A172 (cell line): ENCODE measurements around the gene HDGF. TPM values are rescaled to one million over a fixed set of nuclear protein-coding genes. Genes with fewer than 3 reads are reported as not detected.
"Not testable (repeated sequence)": the region's sequence is repeated elsewhere in the genome, so short reads cannot be mapped to it uniquely, and the experiment has no call there.

Experiments used
- DNase-seq: peaks from one replicate; pipeline ENCODE4 v3.0.0-alpha.2; 2015; ENCODE audit warnings: low spot score
- total RNA-seq: library from RNA; depleted of rRNA; stranded (reverse); fragments of >200 nt; shearing (Covaris generic); gene quantifications from 2 replicates; pipeline ENCODE4 v1.2.3, GENCODE V29; 2014

Gene HDGF
- total RNA-seq, 1 experiment from 2014 or later: 430 TPM

GRCh38 chr1:156767101-156767878 lies 15.8 kb upstream of the HDGF start, which contains the start of gene PRCC:
PRCC (plus strand) TSS chr1:156767535; CDS start chr1:156767772, 237 bp downstream.
- peak; percentile 99 for DNase-seq

DNA sequence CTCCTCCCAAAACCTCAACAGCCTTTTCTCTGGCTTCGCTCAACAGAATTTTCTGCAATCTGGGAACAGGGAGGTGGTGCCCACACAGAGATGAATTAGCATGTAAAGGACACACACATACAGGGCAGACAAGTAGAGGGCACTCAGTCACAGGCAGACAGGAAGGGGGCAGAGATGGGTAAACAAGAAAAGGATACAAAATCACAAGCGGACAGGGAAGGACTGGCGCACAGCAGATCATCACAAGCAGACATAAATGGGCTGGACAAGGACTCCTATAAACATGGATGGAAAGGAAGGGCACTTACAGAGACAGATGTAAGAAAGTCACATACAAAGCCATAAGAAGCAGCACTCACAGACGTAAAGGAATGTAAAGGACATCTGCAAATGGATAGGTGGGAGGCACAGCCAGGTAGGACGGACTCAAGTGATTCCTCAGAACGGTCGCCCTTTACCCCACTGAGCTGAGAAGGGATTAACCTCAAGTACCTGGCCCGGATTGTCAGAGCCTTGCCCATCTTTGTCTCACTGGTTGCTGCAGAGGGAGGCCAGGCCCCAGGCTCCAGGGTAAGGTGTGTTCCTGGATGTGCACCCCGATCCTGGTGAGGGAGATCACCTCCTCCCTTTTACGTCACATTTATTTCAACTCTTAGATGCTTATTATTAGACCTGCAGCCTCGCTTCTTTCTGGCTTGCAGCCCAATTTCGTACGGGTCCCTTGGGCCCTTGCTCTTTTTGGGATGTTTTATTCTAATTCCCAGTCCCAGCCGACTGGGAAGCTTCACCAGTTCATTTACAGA lies 15.0 kb upstream of the HDGF start:
- DNase-seq: no peak

- no peak for DNase-seq
Measured at GRCh38 chr1:156765666-156766065, 14.2 kb upstream of the HDGF start.

- not testable (repeated sequence) for DNase-seq
Measured at GRCh38 chr1:156765136-156765535, 13.7 kb upstream of the HDGF start.

DNA sequence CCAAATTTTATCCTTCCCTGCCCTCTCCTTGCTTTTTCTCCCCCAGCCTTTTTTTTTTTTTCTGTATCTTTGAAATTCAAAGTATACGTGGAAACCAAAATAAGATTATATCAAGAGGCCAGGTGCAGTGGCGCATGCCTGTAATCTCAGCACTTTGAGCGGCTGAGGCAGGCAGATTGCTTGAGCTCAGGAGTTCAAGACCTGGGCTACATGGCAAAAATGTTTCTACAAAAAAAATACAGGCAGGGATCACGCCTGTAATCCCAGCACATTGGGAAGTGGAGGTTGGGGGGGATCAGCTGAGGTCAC lies 9.3 kb upstream of the HDGF start:
- no peak for DNase-seq

GRCh38 chr1:156760092-156760795 lies 8.8 kb upstream of the HDGF start:
- no peak for DNase-seq

DNA sequence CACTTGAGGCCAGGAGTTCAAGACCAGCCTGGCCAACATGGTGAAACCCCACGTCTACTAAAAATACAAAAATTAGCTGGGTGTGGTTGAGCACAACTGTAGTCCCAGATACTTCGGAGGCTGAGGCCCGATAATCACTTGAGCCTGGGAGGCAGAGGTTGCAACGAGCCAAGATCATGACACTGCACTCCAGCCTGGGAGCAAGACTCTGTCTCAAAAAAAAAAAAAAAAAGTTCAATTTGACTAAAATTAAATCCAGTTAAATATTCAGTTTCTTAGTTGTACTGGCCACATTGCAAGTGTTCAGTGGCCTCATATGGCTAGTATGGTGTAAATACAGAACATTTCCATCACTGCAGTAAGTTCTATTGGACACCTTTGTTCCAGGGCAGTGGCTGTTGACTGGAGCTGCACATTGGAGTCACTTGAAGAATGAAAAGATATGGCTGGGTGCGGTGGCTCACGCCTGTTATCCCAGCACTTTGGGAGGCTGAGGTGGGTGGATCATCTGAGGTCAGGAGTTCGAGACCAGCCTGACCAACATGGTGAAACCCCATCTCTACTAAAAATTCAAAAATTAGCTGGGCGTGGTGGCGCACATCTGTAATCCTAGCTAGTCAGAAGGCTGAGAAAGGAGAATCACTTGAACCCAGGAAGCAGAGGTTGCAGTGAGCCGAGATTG lies 6.2 kb upstream of the HDGF start:
- not testable (repeated sequence) for DNase-seq

- no peak for DNase-seq
Measured at GRCh38 chr1:156756355-156756754, 4.9 kb upstream of the HDGF start.

- no peak for DNase-seq
Measured at GRCh38 chr1:156755527-156755950, 4.1 kb upstream of the HDGF start.

- DNase-seq: no peak
Measured at GRCh38 chr1:156754219-156754618, 2.7 kb upstream of the HDGF start.

GRCh38 chr1:156752843-156753482 lies 1.5 kb upstream of the HDGF start:
- DNase-seq: no peak

- DNase-seq: peak; percentile 84
Measured at GRCh38 chr1:156751757-156752481, 444 bp upstream of the HDGF start.

- DNase-seq: no peak
Measured at GRCh38 chr1:156750711-156751450, 594 bp downstream of the HDGF start.

GRCh38 chr1:156750191-156750672 lies 1.2 kb downstream of the HDGF start:
- DNase-seq: peak; percentile 26

DNA sequence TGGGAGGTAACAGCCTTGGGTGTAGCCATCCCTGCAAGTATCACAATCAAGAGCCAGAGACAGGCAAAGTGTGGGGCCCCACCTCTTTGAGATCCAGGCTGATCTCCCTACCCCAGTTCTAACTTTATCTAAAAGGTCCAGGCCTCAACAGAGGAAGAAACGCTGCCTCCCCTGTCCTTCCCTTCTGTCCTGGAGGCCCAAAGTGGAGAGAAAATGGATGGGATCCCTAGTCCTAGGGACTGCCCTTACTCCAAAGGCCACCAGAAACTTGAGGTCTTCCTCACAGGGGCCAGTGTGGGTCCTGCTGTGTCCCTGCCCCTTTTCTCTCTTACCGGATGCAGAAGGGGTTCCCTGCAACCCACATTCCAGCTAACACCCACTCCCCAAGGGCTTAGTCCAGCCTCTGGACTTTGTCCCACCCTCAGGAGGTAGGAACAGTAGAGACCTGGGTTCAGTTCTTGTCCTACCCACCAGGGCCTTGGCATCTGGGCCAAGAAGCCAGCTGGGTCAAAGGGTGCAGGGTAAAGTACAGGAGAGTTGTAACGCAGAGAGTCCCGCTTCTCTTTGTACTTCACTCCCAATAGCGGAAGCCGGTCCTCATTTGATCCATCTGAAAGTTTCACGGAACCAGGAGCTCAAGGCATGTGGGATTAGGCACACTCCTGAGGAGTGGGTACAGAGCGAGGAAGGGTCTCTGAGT lies 1.9 kb downstream of the HDGF start:
- no peak for DNase-seq

DNA sequence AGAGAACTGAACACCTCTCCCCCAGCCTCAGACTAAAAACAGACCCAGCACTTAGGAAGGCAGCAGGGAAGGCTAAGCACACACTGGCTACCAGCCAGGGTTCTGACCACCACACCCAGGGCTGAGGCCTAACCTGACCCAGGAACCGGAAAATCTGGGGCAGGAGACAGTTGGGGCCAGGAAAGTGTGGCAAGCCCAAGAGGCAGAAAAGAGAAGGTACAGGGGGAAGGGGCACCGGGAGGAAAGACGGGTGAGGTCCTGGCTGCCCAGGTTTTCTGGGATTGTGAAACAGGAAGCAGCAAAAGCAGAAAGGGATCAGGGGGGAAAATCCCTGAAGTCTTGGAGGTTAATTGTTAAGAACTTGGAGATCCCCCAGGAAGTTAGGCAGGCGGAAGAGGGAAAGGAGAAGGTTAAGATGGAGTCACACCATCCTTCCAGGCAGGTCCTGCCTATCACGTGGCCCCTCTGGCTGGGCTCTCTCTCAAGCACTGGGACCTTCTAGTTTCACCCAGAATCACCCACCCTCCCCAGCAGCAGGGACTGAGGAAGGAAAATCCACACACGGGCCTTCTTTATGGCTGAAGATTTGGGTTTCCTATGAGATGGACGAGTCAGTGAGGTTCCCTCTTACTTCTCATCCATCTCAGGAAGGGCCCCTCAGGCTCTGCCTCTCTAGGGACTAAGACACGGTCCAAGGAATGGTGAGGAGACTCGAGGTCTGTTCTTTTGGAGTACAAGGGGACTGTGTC lies 2.6 kb downstream of the HDGF start:
- DNase-seq: peak; percentile 76

DNA sequence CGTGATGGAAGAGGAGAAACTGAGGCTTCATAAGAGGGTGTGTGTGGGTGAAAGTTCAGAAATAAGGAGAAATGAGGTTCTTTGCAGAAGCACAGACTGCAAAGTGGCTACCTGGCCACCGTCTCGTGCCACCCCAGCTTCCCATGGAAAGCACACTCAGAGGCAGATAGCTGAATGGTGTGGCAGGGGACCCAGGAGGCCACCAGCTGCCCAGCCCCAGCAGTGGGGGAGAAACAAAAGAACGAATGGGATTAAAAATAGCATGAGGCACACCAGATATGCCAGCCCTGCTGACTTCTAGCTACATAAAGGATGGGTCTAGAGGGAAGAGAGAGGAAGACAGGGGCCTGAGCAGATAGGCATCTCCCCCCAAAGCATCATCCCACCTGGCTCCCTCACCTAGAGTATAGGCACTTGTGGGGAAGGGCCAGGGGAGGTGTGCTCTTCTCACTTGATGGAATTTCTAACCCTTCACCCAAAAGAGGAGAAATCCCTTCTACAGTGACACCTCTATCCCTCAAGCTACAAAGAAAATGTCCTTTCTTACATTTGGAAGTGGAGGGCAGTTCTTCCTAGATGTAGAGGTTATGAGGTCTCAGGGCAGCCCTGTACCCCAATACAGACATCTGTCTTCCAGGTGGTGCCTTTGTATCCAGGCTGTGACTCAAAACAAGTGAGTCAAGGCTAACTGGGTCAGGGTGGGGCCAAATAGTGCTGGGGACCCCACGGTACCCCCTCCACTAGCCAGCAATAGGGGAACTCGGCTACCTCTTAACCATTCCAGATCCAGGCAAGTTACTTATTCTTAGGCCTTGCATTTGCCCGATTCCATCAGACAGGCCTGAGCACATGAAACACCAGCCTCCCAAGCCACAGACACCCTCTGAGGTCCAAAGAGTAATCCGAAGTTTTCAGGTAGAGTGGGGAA lies 3.5 kb downstream of the HDGF start:
- peak; percentile 38 for DNase-seq
